GM19452 (cell line): Measurements from ENCODE around the gene ZGPAT.

Experiments
- ATAC-seq: cut with Tn5 transposase; IDR thresholded peaks from one replicate; pipeline ENCODE4 v1.9.1; 2021; ENCODE audit not compliant: unreplicated experiment

Gene ZGPAT

GRCh38 chr20:63732118-63733095, 24.6 kb downstream of the ZGPAT start:
- no peak for ATAC-seq

GRCh38 chr20:63733117-63733516, 25.3 kb downstream of the ZGPAT start:
- ATAC-seq, result no peak

DNA sequence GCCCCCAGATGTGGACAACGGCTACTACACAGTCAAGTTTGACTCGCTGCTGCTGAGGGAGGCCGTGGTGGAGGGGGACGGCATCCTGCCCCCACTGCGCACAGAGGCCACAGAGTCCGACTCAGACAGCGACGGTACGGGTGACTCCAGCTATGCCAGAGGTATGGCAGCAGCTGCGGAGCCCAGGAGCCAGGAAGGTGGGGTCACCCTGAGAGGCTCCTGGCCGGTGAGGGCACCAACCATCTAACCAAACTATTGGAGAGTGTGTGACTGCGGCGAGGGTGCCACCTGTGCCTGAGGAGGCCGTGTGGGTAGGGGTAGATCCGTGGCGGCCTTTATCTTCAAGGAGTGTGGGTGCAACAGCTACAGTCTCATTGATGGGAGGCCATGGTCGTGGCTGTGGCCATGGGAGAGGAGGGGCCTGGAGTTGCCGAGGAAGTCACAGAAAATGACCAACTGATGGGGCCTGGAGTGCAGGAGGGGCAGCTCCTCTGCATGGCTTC, 25.8 kb downstream of the ZGPAT start:
- no peak for ATAC-seq

DNA sequence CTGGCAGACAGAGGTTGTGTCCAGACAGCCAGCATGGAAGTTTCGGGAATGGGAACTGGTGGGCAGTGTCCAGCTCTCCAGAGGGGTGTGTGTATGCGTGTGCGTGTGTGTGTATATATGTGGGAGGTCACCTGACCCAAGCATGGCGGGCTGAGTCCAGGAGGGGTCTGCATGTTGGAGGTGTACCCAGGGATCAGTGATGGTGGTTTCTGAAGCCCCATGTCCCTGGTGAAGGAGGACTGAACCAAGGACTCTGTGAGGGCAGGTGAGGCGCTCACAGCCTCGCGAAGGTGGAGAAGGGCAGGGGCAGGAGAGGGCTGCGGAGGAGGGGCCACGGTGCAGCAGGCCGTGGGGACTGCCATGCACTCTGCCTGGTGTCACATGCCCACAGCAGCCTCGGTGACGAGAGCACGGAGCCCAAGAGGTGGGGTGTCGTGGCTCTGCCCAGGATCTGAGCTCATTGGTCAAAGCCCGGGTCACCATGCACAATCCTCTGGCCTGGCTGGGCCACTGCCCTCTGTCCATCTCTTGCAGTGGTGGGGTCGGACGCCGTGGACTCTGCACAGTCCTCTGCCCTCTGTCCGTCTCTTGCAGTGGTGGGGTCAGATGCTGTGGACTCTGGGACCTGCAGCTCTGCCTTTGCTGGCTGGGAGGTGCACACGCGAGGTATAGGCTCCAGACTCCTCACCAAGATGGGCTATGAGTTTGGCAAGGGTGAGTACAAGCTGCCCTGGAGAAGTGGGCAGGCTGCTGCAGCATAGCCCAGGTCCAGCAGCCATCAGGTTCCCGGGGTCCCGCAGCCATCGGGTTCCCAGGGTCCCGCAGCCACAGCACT, 26.5 kb downstream of the ZGPAT start:
- no peak for ATAC-seq

- ATAC-seq, result no peak
These were observed 27.4 kb downstream of the ZGPAT start for GRCh38 chr20:63734946-63735858.

- no peak for ATAC-seq
These were observed 28.2 kb downstream of the ZGPAT start, which contains the start of gene LIME1 for GRCh38 chr20:63735859-63736718. LIME1 (plus strand) TSS chr20:63736664; CDS start chr20:63737550, 886 bp downstream.

DNA sequence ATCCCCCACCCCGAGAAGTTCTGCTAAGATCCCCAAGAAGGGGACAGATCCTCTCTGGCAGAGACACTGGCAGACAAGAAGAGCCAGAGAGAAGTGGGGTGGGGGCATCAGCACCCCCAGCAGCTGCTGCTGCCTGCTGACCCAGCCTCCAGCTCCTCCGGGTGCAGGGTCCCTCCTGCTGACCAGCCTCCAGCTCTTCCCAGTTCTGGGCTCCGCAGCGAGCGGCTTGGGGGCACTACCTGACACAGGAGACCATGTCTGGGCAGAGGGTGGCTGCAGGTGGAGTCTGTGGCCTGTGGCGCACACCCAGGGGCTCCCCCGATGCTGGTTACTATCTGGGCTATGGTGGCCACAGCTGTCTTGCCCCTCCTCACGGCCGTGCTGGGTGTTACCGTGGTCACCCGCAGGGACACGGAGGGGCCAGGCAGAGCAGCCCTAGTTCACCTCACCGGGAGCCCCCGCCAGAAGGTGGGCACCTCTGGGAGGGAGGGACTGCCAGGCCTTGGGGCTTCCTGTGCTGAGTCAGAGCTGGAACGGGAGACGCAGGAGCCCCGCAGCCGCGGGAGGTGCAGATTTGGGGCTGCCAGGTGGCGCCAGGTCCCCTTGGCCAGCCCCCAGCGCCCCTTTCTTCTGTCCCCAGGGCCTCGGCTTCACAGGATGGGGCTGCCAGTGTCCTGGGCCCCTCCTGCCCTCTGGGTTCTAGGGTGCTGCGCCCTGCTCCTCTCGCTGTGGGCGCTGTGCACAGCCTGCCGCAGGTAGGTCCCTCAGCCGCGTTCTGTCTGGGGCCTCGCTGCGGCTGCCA, 29.3 kb downstream of the ZGPAT start:
- ATAC-seq, result no peak

- ATAC-seq, result no peak
These were observed 29.8 kb downstream of the ZGPAT start for GRCh38 chr20:63737695-63737944.

- ATAC-seq, result no peak
These were observed 30.3 kb downstream of the ZGPAT start for GRCh38 chr20:63737945-63738686.

DNA sequence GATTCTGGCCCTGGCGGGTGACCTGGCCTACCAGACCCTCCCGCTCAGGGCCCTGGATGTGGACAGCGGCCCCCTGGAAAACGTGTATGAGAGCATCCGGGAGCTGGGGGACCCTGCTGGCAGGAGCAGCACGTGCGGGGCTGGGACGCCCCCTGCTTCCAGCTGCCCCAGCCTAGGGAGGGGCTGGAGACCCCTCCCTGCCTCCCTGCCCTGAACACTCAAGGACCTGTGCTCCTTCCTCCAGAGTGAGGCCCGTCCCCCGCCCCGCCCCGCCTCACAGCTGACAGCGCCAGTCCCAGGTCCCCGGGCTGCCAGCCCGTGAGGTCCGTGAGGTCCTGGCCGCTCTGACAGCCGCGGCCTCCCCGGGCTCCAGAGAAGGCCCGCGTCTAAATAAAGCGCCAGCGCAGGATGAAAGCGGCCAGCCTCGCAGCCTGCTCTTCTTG, 30.9 kb downstream of the ZGPAT start:
- no peak for ATAC-seq

DNA sequence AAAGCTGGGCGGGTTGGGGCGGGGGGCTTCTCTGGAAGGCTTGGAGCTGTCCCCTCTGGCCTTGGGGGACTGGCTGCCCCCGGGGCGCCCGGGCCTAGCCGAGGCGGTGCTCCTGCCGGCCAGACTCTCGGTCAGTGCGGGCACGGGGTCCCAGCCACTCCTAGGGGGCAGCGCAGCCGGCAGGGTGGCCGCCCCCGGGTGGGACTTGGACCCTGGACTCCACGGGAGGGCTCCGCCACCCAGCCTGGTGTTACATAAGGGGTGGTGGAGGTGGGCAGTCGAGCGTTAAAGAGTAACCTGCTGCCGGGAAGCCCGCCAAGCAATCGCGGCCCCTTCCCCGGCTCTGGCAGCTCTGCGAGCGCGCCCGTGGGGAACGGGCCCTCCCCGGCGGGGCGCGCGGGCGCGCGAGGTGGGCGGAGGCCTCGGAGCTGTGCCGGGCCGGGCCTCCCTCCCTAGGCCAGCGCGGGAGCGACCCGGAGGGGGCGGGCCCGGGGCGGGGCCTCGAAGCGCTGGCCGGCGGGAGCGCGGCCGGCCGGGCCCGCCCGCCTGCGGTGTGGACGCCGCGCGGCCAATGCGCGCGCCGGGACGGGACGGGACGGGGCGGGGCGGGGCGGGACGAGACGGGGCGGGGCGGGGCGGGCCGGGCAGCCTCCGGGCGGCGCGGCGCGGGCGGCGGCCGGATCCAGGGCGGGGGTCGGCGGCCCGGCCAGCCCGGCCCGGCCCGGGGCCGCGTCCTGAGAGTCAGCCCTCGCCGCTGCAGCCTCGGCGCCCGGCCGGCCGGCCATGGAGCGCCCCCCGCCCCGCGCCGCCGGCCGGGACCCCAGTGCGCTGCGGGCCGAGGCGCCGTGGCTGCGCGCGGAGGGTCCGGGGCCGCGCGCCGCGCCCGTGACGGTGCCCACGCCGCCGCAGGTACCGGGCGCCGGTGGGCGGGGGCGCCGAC, 31.6 kb downstream of the ZGPAT start, which contains the start of gene SLC2A4RG:
Gene SLC2A4RG (plus strand): TSS at position 647 of the 940 bp plus-strand sequence. CDS start 137 bp downstream, at position 784.
- ATAC-seq, result peak; percentile 41

DNA sequence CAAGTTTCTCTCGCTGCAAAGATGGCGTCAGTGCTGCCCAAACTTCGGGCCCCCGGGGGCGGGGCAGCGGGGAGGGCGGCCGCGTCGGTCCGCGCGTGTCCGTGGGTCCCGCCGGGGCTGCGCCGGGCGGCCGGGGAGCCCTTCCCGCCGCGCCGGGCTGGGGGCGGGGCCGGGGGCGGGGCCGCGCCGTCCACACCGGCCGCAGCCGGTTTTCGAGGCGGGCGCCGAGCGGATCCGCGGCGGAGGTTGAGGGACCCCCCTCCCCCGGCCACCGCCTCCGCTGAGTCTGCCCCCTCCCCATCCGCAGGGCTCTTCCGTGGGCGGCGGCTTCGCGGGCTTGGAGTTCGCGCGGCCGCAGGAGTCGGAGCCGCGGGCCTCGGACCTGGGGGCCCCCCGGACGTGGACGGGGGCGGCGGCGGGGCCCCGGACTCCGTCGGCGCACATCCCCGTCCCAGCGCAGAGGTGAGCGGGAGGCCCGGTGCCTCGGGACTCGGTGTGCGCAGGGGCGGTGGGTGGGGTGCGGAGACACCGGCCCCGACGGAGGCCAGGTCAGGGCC, 32.3 kb downstream of the ZGPAT start:
- no peak for ATAC-seq

DNA sequence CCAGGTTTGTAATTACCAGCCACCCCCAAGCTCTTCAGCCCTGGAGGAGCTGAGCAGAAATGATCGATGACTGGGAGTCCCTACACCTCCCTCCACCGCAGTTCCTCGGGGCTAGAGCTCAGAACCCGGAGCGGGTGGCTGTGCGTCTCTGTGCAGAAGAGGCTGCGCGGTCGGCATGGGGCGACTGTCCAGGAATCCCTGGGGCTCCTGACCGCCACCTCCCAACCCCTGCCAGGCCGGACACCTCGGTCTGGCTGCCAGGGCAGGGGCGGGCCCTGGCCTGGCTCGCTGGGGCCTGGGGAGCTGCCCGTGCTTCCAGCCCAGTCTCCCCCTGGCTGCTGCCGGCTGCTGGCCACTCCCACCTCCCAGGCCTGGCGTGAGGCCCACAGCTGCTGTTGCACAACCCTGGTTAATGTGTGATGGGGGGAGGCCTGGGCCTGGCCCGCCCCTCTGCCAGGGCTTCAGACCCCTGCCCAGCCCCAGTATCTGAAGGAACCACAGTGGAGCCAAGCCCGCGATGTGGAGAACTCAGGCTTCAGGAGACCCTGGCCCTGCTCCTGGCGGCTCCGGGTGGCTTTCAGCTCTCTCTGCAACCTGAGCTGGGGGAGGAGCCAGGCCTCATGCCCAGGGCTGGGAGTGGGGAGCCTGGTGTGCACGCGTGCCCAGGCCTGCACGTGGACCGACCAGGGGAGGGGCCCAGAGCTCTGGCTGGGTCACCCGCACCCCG, 33.0 kb downstream of the ZGPAT start:
- ATAC-seq, result no peak

- ATAC-seq, result no peak
These were observed 33.5 kb downstream of the ZGPAT start for GRCh38 chr20:63741354-63741675.

GRCh38 chr20:63741676-63742380, 34.0 kb downstream of the ZGPAT start:
- ATAC-seq, result no peak
